A549 (cell line): ENCODE data around the gene AFF2.

Experiments used
- CEBPB ChIP-seq, 2 experiments: fragments of >200 bp in 1 of 2; sonication (Bioruptor Twin) in 1 of 2; formaldehyde crosslinking in 1 of 2; IDR thresholded peaks; 2 replicates each; pipeline ENCODE4 v1.6.1; 2012 to 2016
- CHD2 ChIP-seq: fragments of 150-350 bp; IDR thresholded peaks from 2 replicates; pipeline ENCODE4 v1.6.1; 2014; ENCODE audit warnings: low read length; ENCODE audit not compliant: partially characterized antibody
- EP300 ChIP-seq, 2 experiments: fragments of >200 bp; sonication (Bioruptor Twin); formaldehyde crosslinking; IDR thresholded peaks; 2 replicates in 1 of 2; 3 replicates in 1 of 2; pipeline ENCODE4 v1.6.1; 2016 to 2017
- RFX5 ChIP-seq: fragments of 450-650 bp; IDR thresholded peaks from 2 replicates; pipeline ENCODE4 v1.7.1; 2014; ENCODE audit warnings: antibody characterized with exemption, mild to moderate bottlenecking, moderate library complexity
- TF ChIP-seq, protein P1 (sequence below): fragments of >200 bp; sonication (Bioruptor Twin); formaldehyde crosslinking; IDR thresholded peaks from 3 replicates; pipeline ENCODE4 v1.5.1; 2016
- TF ChIP-seq, protein P2 (sequence below): fragments of 150-350 bp; IDR thresholded peaks from 2 replicates; pipeline ENCODE4 v1.6.1; 2014; ENCODE audit warnings: low read depth, mild to moderate bottlenecking, low read length
- TF ChIP-seq, protein P3 (sequence below): fragments of 450-650 bp; IDR thresholded peaks from 2 replicates; pipeline ENCODE4 v1.6.1; 2014; ENCODE audit warnings: antibody characterized with exemption

DNA sequence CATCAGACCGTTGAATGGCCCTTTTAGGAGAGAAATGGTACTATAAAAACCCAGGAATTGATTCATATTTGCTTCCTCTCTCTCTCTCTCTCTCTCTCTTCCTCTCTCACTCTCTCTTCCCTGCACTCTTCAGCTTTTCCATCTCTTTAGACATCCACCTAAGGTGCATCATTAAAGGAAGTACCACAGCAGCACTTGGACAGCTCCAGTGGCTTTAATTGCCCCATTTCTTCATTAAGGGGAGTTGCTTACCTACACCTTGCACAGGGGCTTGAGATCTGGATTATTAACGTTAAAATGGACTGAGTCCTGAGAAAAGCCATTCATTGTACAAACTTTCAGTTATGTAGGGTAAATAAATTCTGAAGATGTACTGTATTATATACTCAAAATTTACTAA, 323.6 kb downstream of the AFF2 start:
- TF ChIP-seq, protein P1, sequence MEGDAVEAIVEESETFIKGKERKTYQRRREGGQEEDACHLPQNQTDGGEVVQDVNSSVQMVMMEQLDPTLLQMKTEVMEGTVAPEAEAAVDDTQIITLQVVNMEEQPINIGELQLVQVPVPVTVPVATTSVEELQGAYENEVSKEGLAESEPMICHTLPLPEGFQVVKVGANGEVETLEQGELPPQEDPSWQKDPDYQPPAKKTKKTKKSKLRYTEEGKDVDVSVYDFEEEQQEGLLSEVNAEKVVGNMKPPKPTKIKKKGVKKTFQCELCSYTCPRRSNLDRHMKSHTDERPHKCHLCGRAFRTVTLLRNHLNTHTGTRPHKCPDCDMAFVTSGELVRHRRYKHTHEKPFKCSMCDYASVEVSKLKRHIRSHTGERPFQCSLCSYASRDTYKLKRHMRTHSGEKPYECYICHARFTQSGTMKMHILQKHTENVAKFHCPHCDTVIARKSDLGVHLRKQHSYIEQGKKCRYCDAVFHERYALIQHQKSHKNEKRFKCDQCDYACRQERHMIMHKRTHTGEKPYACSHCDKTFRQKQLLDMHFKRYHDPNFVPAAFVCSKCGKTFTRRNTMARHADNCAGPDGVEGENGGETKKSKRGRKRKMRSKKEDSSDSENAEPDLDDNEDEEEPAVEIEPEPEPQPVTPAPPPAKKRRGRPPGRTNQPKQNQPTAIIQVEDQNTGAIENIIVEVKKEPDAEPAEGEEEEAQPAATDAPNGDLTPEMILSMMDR: no peak
- TF ChIP-seq, protein P2, sequence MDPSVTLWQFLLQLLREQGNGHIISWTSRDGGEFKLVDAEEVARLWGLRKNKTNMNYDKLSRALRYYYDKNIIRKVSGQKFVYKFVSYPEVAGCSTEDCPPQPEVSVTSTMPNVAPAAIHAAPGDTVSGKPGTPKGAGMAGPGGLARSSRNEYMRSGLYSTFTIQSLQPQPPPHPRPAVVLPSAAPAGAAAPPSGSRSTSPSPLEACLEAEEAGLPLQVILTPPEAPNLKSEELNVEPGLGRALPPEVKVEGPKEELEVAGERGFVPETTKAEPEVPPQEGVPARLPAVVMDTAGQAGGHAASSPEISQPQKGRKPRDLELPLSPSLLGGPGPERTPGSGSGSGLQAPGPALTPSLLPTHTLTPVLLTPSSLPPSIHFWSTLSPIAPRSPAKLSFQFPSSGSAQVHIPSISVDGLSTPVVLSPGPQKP: no peak
- TF ChIP-seq, protein P3, sequence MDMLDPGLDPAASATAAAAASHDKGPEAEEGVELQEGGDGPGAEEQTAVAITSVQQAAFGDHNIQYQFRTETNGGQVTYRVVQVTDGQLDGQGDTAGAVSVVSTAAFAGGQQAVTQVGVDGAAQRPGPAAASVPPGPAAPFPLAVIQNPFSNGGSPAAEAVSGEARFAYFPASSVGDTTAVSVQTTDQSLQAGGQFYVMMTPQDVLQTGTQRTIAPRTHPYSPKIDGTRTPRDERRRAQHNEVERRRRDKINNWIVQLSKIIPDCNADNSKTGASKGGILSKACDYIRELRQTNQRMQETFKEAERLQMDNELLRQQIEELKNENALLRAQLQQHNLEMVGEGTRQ: no peak
- TF ChIP-seq CEBPB (IDR thresholded peaks at IDR 0.05) (no peak), EP300 (IDR thresholded peaks at IDR 0.05) (no peak), CHD2 (no peak), RFX5 (no peak)
